ENCODE results near the gene FBXO48. TPM values are rescaled to one million over a fixed set of nuclear protein-coding genes. Genes with fewer than 3 reads are reported as not detected.

The FBXO48 gene
- total and polyA plus RNA-seq, 10 of the 15 experiments (the other 5 are each of a cell fraction or from before 2014, with no cell fraction given) = 0.56 to 2.3 (median 1.2) TPM

DNA sequence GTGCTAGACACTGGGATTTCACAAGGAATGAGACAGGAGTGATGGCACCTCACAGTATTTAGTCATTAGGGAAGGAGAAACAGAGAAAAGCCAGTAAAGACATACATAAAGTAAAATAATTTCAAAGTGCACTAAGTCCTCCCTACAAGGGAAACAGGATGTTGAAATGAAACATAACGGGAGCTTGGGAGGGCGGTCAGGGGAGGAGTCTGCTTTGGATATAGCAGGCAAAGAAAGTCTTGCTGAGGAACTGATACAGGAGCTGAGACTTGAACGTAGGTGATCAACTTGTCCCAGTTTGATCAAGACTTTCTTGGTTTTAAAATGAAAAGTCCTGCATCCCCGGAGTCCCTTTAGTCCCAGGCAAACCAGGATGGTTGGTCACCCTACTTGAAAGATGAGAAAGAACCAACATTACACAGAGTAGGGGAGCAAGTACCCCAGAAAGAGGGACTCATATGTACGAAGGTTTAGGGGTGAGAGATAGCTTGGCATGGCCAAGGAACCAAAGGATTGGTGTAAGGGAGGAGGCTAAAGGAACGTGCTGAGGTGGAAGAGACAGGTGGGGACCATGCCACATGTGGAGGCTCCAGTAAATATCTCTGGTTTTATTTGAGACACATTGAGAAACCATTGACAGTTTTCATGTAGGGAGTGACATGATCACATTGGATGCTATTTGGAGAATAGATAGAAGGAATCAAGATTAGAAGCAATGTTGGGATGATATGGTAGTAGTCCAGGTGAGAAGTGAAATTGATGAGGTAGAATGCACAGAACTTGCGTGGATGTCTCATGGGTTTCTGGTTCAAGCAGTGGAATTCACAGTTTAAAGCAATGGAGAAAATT is 28.4 kb downstream of the FBXO48 start (continued):
- TF ChIP-seq, protein P1, sequence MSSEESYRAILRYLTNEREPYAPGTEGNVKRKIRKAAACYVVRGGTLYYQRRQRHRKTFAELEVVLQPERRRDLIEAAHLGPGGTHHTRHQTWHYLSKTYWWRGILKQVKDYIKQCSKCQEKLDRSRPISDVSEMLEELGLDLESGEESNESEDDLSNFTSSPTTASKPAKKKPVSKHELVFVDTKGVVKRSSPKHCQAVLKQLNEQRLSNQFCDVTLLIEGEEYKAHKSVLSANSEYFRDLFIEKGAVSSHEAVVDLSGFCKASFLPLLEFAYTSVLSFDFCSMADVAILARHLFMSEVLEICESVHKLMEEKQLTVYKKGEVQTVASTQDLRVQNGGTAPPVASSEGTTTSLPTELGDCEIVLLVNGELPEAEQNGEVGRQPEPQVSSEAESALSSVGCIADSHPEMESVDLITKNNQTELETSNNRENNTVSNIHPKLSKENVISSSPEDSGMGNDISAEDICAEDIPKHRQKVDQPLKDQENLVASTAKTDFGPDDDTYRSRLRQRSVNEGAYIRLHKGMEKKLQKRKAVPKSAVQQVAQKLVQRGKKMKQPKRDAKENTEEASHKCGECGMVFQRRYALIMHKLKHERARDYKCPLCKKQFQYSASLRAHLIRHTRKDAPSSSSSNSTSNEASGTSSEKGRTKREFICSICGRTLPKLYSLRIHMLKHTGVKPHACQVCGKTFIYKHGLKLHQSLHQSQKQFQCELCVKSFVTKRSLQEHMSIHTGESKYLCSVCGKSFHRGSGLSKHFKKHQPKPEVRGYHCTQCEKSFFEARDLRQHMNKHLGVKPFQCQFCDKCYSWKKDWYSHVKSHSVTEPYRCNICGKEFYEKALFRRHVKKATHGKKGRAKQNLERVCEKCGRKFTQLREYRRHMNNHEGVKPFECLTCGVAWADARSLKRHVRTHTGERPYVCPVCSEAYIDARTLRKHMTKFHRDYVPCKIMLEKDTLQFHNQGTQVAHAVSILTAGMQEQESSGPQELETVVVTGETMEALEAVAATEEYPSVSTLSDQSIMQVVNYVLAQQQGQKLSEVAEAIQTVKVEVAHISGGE (CRISPR knock-in tag; IDR thresholded peaks at IDR 0.05) = peak; percentile 81
- TF ChIP-seq, protein P2, sequence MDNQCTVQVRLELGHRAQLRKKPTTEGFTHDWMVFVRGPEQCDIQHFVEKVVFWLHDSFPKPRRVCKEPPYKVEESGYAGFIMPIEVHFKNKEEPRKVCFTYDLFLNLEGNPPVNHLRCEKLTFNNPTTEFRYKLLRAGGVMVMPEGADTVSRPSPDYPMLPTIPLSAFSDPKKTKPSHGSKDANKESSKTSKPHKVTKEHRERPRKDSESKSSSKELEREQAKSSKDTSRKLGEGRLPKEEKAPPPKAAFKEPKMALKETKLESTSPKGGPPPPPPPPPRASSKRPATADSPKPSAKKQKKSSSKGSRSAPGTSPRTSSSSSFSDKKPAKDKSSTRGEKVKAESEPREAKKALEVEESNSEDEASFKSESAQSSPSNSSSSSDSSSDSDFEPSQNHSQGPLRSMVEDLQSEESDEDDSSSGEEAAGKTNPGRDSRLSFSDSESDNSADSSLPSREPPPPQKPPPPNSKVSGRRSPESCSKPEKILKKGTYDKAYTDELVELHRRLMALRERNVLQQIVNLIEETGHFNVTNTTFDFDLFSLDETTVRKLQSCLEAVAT (IDR thresholded peaks at IDR 0.05) = 0 out of 2 replicates have a peak, but pooled peaks have one; percentile 30
- TF ChIP-seq, protein P3, sequence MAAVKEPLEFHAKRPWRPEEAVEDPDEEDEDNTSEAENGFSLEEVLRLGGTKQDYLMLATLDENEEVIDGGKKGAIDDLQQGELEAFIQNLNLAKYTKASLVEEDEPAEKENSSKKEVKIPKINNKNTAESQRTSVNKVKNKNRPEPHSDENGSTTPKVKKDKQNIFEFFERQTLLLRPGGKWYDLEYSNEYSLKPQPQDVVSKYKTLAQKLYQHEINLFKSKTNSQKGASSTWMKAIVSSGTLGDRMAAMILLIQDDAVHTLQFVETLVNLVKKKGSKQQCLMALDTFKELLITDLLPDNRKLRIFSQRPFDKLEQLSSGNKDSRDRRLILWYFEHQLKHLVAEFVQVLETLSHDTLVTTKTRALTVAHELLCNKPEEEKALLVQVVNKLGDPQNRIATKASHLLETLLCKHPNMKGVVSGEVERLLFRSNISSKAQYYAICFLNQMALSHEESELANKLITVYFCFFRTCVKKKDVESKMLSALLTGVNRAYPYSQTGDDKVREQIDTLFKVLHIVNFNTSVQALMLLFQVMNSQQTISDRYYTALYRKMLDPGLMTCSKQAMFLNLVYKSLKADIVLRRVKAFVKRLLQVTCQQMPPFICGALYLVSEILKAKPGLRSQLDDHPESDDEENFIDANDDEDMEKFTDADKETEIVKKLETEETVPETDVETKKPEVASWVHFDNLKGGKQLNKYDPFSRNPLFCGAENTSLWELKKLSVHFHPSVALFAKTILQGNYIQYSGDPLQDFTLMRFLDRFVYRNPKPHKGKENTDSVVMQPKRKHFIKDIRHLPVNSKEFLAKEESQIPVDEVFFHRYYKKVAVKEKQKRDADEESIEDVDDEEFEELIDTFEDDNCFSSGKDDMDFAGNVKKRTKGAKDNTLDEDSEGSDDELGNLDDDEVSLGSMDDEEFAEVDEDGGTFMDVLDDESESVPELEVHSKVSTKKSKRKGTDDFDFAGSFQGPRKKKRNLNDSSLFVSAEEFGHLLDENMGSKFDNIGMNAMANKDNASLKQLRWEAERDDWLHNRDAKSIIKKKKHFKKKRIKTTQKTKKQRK (IDR thresholded peaks at IDR 0.05; ENCODE audit: low read depth, low read length) = no peak
- no peak for TF ChIP-seq ATF7 (IDR thresholded peaks at IDR 0.05; ENCODE audit: low read depth)
- TF ChIP-seq SPI1 (IDR thresholded peaks at IDR 0.05; ENCODE audit: borderline replicate concordance, insufficient read depth, low read depth, low read length) = peak; percentile 41; the same call in 1 of the 2 replicates
- no peak for TF ChIP-seq RB1 (IDR thresholded peaks at IDR 0.05; ENCODE audit: borderline replicate concordance)
- 0 out of 2 replicates have a peak, but pooled peaks have one; percentile 31 for TF ChIP-seq NBN (IDR thresholded peaks at IDR 0.05)
- TF ChIP-seq PAX8 (IDR thresholded peaks at IDR 0.05) = no peak
- TF ChIP-seq, protein P4, sequence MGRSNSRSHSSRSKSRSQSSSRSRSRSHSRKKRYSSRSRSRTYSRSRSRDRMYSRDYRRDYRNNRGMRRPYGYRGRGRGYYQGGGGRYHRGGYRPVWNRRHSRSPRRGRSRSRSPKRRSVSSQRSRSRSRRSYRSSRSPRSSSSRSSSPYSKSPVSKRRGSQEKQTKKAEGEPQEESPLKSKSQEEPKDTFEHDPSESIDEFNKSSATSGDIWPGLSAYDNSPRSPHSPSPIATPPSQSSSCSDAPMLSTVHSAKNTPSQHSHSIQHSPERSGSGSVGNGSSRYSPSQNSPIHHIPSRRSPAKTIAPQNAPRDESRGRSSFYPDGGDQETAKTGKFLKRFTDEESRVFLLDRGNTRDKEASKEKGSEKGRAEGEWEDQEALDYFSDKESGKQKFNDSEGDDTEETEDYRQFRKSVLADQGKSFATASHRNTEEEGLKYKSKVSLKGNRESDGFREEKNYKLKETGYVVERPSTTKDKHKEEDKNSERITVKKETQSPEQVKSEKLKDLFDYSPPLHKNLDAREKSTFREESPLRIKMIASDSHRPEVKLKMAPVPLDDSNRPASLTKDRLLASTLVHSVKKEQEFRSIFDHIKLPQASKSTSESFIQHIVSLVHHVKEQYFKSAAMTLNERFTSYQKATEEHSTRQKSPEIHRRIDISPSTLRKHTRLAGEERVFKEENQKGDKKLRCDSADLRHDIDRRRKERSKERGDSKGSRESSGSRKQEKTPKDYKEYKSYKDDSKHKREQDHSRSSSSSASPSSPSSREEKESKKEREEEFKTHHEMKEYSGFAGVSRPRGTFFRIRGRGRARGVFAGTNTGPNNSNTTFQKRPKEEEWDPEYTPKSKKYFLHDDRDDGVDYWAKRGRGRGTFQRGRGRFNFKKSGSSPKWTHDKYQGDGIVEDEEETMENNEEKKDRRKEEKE (IDR thresholded peaks at IDR 0.05) = no peak
- no peak for TF ChIP-seq TAF1 (IDR thresholded peaks at IDR 0.05; ENCODE audit: borderline replicate concordance, low read depth, low read length)
- TF ChIP-seq ZNF384 (IDR thresholded peaks at IDR 0.05; ENCODE audit: borderline replicate concordance, low read depth, low read length) = no peak
- peak; percentile 62; the same call in 1 of the 2 replicates for TF ChIP-seq BCL11A (IDR thresholded peaks at IDR 0.05; ENCODE audit: low read depth, low read length)
- no peak for TF ChIP-seq CHD2 (IDR thresholded peaks at IDR 0.05; ENCODE audit: borderline replicate concordance, low read depth, low read length)
- TF ChIP-seq BMI1 (IDR thresholded peaks at IDR 0.05; ENCODE audit: borderline replicate concordance) = peak; percentile 87
- TF ChIP-seq SUPT20H (IDR thresholded peaks at IDR 0.05; ENCODE audit: borderline replicate concordance, control insufficient read depth, low read depth, low read length) = no peak
- no peak for TF ChIP-seq RELA (IDR thresholded peaks at IDR 0.05; ENCODE audit: borderline replicate concordance, partially characterized antibody)
- TF ChIP-seq GABPA (IDR thresholded peaks at IDR 0.05; ENCODE audit: low read depth) = no peak
- peak; percentile 98 for TF ChIP-seq POU2F2 (IDR thresholded peaks at IDR 0.05; ENCODE audit: borderline replicate concordance, low read depth, low read length)
